ENCODE measurements around the gene FGF14. TPM values are rescaled to one million over a fixed set of nuclear protein-coding genes. Genes with fewer than 3 reads are reported as not detected.

The FGF14 gene
- total RNA-seq, 4 donors from 2014 or later: 0.12 to 3.5 (median 1.3) TPM

- DNase-seq (ENCODE audit: low spot score) (no peak), ATAC-seq (ENCODE audit: low FRiP score) (no peak)
- no peak for TF ChIP-seq CTCF (IDR thresholded peaks at IDR 0.05)
These were observed 32.5 kb downstream of the FGF14 start for GRCh38 chr13:102369302-102369701.

GRCh38 chr13:102367836-102368235 lies 34.0 kb downstream of the FGF14 start:
- DNase-seq (ENCODE audit: low spot score): no peak
- no peak for TF ChIP-seq CTCF (IDR thresholded peaks at IDR 0.05)
- ATAC-seq (ENCODE audit: low FRiP score): no peak

GRCh38 chr13:102361113-102361512 lies 40.7 kb downstream of the FGF14 start:
- DNase-seq (ENCODE audit: low spot score) (no peak), ATAC-seq (ENCODE audit: low FRiP score) (no peak)
- TF ChIP-seq CTCF (IDR thresholded peaks at IDR 0.05): no peak

GRCh38 chr13:102359264-102359663 lies 42.6 kb downstream of the FGF14 start:
- no peak for DNase-seq (ENCODE audit: low spot score)
- ATAC-seq (ENCODE audit: low FRiP score): no peak
- no peak for TF ChIP-seq CTCF (IDR thresholded peaks at IDR 0.05)

- DNase-seq (ENCODE audit: low spot score) (no peak), ATAC-seq (ENCODE audit: low FRiP score) (no peak)
- TF ChIP-seq CTCF (IDR thresholded peaks at IDR 0.05): no peak
These were observed 46.6 kb downstream of the FGF14 start for GRCh38 chr13:102355251-102355650.

- no peak for TF ChIP-seq CTCF (IDR thresholded peaks at IDR 0.05)
- ATAC-seq (ENCODE audit: low FRiP score) (no peak), DNase-seq (ENCODE audit: low spot score) (no peak)
These were observed 47.8 kb downstream of the FGF14 start for GRCh38 chr13:102354011-102354410.

GRCh38 chr13:102351521-102351920 lies 50.3 kb downstream of the FGF14 start:
- ATAC-seq (ENCODE audit: low FRiP score): no peak
- DNase-seq (ENCODE audit: low spot score): no peak
- TF ChIP-seq CTCF (IDR thresholded peaks at IDR 0.05): no peak

All from omental fat pad (tissue), 4 donors.